ENCODE measurements around the gene ERGIC1.

ERGIC1 gene

GRCh38 chr5:172907657-172908056 lies 73.6 kb downstream of the ERGIC1 start:
- no peak for TF ChIP-seq CTCF (IDR thresholded peaks at IDR 0.05; ENCODE audit: insufficient read depth, low read depth, low read length, missing control alignments)
- H3K4me3 ChIP-seq (ENCODE audit: low read length), result no peak overlapping the region
- no peak for DNase-seq (ENCODE audit: low read depth)

- TF ChIP-seq CTCF (IDR thresholded peaks at IDR 0.05; ENCODE audit: insufficient read depth, low read depth, low read length, missing control alignments), result no peak
- no peak for DNase-seq (ENCODE audit: low read depth)
- no peak overlapping the region for H3K4me3 ChIP-seq (ENCODE audit: low read length)
These were observed 74.6 kb downstream of the ERGIC1 start for GRCh38 chr5:172908662-172909061.

- DNase-seq (ENCODE audit: low read depth), result no peak
- H3K4me3 ChIP-seq (ENCODE audit: low read length), result no peak overlapping the region
- no peak for TF ChIP-seq CTCF (IDR thresholded peaks at IDR 0.05; ENCODE audit: insufficient read depth, low read depth, low read length, missing control alignments)
These were observed 76.0 kb downstream of the ERGIC1 start for GRCh38 chr5:172909931-172910502.

GRCh38 chr5:172910828-172911627 lies 77.0 kb downstream of the ERGIC1 start:
- no peak for DNase-seq (ENCODE audit: low read depth)
- TF ChIP-seq CTCF (IDR thresholded peaks at IDR 0.05; ENCODE audit: insufficient read depth, low read depth, low read length, missing control alignments), result peak; percentile 18
- no peak overlapping the region for H3K4me3 ChIP-seq (ENCODE audit: low read length)

- no peak for DNase-seq (ENCODE audit: low read depth)
- no peak overlapping the region for H3K4me3 ChIP-seq (ENCODE audit: low read length)
- no peak for TF ChIP-seq CTCF (IDR thresholded peaks at IDR 0.05; ENCODE audit: insufficient read depth, low read depth, low read length, missing control alignments)
These were observed 77.5 kb downstream of the ERGIC1 start for GRCh38 chr5:172911628-172911880.

- no peak overlapping the region for H3K4me3 ChIP-seq (ENCODE audit: low read length)
- TF ChIP-seq CTCF (IDR thresholded peaks at IDR 0.05; ENCODE audit: insufficient read depth, low read depth, low read length, missing control alignments), result no peak
- DNase-seq (ENCODE audit: low read depth), result no peak
These were observed 77.9 kb downstream of the ERGIC1 start for GRCh38 chr5:172911976-172912375.

All from epithelial cell of esophagus (primary cell).